ENCODE data around the gene PCK2. TPM values are rescaled to one million over a fixed set of nuclear protein-coding genes. Genes with fewer than 3 reads are reported as not detected.

The PCK2 gene
- total and polyA plus RNA-seq, 2 of the 13 experiments (the other 11 are each of a cell fraction or from before 2014, with no cell fraction given) = 129 to 272 TPM

GRCh38 chr14:24093901-24094840, at the start of gene PCK2 (continued):
- peak; percentile 73; the same call in 1 of the 2 replicates for TF ChIP-seq STAT6 (CRISPR knock-in tag; IDR thresholded peaks at IDR 0.05; ENCODE audit: borderline replicate concordance)
- no peak for TF ChIP-seq SMARCE1 (IDR thresholded peaks at IDR 0.05; ENCODE audit: borderline replicate concordance)
- peak; percentile 97; the same call in 1 of the 2 replicates for TF ChIP-seq KLF13 (CRISPR knock-in tag; IDR thresholded peaks at IDR 0.05)
- no peak for TF ChIP-seq GPBP1L1 (CRISPR knock-in tag; IDR thresholded peaks at IDR 0.05)
- peak; percentile 42; the same call in 1 of the 2 replicates for TF ChIP-seq KDM5A (IDR thresholded peaks at IDR 0.05; ENCODE audit: borderline replicate concordance, low read length)
- peak; percentile 86 for TF ChIP-seq IKZF4 (CRISPR knock-in tag; IDR thresholded peaks at IDR 0.05; ENCODE audit: borderline replicate concordance, low read depth, not compliant biosample characterization)
- peak; percentile 50; the same call in 1 of the 2 replicates for TF ChIP-seq DPF2 (CRISPR knock-in tag; IDR thresholded peaks at IDR 0.05; ENCODE audit: borderline replicate concordance, low read depth)
- TF ChIP-seq PLRG1 (conservative IDR thresholded peaks at IDR 0.05) = no peak
- no peak for TF ChIP-seq TRIM24 (CRISPR knock-in tag; IDR thresholded peaks at IDR 0.05)
- peak; percentile 30; the same call in 1 of the 2 replicates for TF ChIP-seq NFATC3 (CRISPR knock-in tag; IDR thresholded peaks at IDR 0.05)
- TF ChIP-seq STAT5B (CRISPR knock-in tag; IDR thresholded peaks at IDR 0.05) = peak; percentile 98
- TF ChIP-seq SP2 (CRISPR knock-in tag; IDR thresholded peaks at IDR 0.05) = no peak
- peak; percentile 95; the same call in 1 of the 2 replicates for TF ChIP-seq CREB3 (CRISPR knock-in tag; IDR thresholded peaks at IDR 0.05)
- peak; percentile 93 for TF ChIP-seq ZNF704 (CRISPR knock-in tag; IDR thresholded peaks at IDR 0.05; ENCODE audit: borderline replicate concordance)
- peak; percentile 82; the same call in 1 of the 2 replicates for TF ChIP-seq ZNF800 (CRISPR knock-in tag; IDR thresholded peaks at IDR 0.05)
- TF ChIP-seq PAF1 (CRISPR knock-in tag; IDR thresholded peaks at IDR 0.05) = peak; percentile 97; the same call in 1 of the 2 replicates
- peak; percentile 99 for TF ChIP-seq TMF1 (CRISPR knock-in tag; IDR thresholded peaks at IDR 0.05; ENCODE audit: low read depth)
- peak; percentile 93 for TF ChIP-seq THAP11 (CRISPR knock-in tag; IDR thresholded peaks at IDR 0.05)
